Measurements from ENCODE around the gene SAP25.
"Not testable (repeated sequence)": the region's sequence is repeated elsewhere in the genome, so short reads cannot be mapped to it uniquely, and the experiment has no call there.

SAP25 gene

DNA sequence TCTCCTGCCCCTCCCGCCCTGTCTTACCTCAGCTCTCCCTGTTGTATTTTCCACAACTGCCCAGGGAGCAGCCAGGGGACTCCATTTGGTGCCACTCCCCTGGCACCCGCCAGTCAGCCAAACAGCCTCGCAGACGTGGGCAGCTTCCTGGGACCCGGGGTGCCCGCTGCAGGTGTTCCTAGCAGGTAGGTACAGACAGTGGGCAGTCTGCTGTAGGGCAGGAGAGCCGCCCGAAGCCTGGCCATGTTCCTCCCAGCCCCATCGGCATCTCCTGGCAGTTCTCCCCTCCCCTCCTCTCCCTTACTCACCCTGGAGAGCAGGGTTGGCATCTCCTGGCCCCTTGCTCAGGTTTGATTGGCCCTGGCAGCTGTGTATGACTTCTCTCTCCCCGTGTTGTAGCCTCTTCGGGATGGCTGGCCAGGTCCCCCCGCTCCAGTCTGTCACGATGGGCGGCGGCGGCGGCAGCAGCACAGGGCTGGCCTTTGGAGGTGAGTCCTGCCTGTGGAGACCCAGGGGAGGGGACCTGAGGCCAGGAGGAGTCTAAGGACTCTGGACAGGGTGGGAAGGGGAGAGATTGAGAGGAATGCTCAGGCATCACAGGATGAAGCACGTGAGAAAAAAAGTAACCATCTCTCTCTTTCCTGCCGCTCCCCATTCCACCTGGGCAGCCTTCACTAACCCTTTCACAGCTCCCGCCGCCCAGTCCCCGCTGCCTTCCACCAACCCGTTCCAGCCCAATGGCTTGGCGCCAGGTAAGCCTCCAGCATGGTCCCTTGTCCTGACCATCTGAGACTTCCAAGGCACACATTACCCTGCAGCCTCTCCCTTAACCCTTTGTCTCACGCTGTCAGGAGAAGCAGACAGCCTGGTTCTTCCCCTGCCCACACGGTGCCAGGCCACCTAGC is 11.3 kb downstream of the SAP25 start:
- no peak for DNase-seq (ENCODE audit: low read depth in 2 of 3, low spot score in 1 of 3)

DNA sequence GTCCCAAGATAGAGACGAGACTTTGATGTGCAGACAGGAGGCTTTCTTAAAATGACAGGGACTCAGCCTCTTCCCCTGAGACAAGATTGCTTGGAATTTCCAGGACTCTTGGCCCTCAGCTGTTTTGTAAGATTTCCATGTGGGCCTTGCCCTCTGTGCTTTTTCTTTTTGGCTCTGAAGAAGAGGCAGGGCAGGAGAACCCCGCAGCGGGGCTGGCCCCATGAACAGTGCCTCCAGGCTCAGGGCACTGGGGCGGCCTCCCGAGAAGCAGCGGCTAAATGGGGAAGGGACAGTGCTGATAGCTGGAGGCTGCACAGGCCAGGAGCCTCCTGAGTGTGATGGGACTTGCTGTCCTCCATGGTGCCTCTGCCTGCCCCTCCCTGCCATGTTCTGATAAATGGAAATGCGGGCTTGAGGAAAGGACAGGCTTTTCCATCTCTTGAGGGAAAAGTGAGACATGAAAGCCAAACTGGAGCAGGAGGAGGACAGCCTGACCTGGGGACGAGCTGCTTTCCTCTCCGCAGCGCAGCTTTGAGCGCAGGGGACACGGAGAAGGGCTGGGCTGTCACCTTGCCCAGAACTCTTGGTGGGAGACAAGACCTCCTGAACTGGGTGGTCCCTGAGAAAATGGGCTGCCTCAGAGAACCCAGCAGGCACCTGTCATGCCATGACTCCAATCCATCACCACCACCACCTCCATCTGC is 12.1 kb downstream of the SAP25 start:
- no peak for DNase-seq (ENCODE audit: low read depth in 2 of 3, low spot score in 1 of 3)

DNA sequence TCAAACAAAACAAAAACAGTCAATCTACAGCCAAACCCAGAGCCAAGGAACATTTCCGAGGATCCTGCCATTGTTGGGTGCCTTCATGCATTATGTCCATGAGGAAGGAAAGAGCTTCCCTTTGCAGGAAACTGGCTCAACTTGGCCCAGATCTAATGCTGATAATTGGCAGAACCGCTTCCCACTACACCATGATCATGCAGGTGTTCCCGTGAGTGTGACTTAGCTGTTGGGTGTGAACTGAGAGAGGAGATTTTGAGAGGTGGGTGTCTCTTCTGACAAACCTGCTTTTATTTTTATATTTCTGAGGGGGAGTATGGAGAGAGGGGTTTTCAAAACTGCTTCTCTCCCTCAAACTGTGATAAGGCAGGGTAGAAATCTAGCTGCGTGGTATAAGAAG is 14.6 kb downstream of the SAP25 start:
- DNase-seq (ENCODE audit: low read depth in 2 of 3, low spot score in 1 of 3): no peak

DNA sequence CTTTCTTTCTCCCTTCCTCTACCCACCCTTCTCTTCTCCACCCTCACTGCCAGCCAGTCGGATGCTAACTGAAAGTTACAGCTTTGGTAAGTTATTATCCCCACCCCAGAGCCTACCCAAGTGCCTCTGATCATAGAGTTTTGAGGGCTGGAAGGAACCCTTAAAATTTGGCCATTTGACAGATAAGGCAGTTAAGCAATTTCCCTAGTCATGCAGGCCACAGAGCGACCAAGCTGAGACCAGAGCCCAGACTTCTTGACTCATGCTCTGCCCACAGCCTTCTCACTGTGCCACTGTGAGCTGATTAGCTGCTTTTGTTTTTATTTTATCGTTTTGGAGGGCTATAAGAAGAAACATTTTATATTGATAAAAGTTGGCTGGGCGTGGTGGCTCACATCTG is 17.2 kb downstream of the SAP25 start:
- no peak for DNase-seq (ENCODE audit: low read depth in 2 of 3, low spot score in 1 of 3)

DNA sequence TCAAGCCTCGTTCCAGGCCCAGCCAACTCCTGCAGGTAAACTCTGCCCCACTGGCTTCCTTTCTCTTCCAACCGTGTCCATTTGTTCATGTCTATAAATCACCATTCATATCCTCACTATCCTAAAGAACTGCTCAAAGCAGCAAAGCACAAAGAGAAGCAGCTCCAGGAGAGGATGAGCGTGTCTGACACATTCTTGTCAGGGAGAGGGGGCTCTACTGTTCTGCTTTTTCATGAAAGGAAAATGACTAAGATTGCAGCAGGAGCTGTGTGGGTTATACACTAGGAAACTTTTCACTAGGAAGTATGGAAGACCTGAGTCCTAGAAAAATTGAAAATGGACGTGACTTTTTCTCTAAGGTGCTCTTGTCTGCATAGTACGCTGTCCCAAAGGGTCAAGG is 18.0 kb downstream of the SAP25 start:
- DNase-seq (ENCODE audit: low read depth in 2 of 3, low spot score in 1 of 3): no peak

DNA sequence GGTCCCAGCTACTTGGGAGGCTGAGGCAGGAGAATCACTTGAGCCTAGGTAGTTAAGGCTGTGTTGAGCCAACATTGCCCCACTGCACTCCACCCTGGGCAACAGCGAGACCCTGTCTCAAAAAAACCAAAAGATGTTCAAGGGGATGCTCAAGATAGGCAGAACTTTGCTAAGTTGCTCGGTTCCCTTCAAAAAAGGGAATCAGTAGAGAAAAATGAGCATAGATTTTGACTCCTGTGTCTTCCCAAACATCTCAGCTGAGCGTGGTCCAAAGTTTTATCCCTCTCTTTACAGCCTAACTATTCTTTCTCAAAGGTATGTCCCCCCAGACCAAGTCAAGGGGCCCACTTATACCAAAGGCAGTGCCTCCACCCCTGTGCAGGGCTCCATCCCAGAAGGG is 20.7 kb downstream of the SAP25 start:
- DNase-seq (ENCODE audit: low read depth in 2 of 3, low spot score in 1 of 3): no peak

DNA sequence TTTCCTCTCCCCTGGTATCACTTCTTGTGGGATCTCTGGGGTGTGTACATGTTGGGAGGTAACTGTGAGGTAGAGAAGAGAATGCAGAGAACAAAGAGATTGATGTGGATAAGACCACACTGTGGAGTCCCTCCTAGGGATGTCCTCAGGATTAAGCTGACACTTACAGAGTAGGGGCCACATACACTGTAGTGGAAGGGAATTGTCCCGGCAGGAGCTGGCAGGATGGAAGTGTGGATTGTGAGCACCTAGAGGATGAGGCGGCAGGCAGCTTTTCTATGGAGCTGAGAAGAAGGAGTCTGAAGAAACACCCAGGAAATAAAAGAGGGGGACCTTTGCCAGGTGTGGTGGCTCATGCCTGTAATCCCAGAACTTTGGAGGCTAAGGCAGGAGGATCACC is 21.2 kb downstream of the SAP25 start:
- no peak for DNase-seq (ENCODE audit: low read depth in 2 of 3, low spot score in 1 of 3)

DNA sequence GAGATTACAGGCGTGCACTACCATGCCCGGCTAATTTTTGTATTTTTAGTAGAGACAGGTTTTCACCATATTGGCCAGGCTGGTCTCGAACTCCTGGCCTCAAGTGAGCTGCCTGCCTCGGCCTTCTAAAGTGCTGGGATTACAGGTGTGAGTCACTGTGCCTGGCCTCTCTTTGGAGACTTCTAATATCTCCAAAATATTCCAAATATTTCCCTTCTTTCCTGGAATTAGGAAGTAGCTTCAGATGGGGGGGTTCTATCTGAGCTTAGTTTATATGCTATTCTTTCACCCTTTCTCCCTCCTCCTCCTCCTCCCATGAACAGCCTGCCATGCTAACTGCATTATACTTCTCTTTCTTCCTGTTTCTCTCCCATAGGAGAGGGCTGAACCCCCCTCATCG is 25.3 kb downstream of the SAP25 start:
- DNase-seq (ENCODE audit: low read depth in 2 of 3, low spot score in 1 of 3): not testable (repeated sequence)

DNA sequence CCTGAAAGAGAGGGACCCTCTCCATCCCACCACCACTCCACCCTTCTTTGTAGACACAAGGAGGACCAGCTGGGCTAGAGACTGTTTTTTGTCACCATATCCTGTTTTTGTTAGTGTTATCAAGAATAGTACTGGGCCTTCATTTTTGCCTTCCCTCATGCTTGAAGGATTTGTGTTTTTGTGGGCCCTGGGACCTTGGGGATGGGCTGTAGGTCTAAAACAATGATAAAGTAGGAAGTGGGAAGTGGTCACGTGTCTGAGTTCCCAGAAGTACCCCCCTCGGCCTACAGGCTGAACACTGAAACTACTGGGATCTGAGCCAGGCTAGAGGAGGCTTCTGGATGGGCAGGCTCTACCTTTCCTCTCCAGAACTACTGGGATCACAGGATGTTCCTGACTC is 25.8 kb downstream of the SAP25 start:
- no peak for DNase-seq (ENCODE audit: low read depth in 2 of 3, low spot score in 1 of 3)

DNA sequence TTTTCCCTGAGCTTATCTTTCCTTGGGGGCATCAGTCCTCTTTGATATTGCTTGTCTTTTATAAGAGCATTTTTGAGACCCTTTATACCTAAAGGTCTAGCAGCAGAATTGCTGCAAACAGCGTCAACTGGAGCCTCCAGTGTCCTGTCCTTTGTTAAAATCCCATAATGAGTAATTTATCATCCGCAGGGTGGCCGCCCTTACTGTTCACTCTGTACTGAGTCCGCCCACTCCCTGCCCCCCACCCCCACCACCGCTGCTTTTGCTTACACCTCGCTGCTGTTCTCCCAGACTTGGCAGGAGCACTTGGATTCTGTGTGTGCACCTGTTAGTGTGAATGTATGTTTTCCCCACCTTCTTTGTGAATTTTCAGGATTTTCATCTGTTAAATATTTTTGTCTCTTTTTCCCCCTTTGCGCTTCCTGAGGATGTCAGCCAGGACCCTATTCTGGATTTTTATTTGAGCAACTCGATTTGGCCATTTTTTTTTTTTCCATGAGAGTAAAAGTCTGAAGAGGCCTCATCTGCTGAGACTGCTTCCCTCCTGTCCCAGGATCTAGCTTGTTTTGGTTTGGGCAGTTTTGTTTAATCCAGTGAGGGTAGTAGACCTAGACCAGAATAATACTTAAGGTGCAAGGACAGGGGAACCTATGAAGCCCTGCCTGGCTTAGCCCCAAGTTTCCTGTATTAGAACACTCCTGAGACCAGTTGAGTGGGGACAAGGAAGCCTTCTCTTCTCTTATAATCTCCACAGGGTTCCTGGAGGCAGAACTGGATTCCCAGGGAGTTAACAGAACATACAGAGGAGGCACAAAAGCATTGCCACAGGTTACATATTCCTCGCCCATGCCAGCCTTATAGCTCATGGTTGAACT is 26.5 kb downstream of the SAP25 start:
- DNase-seq (ENCODE audit: low read depth in 2 of 3, low spot score in 1 of 3): no peak

DNA sequence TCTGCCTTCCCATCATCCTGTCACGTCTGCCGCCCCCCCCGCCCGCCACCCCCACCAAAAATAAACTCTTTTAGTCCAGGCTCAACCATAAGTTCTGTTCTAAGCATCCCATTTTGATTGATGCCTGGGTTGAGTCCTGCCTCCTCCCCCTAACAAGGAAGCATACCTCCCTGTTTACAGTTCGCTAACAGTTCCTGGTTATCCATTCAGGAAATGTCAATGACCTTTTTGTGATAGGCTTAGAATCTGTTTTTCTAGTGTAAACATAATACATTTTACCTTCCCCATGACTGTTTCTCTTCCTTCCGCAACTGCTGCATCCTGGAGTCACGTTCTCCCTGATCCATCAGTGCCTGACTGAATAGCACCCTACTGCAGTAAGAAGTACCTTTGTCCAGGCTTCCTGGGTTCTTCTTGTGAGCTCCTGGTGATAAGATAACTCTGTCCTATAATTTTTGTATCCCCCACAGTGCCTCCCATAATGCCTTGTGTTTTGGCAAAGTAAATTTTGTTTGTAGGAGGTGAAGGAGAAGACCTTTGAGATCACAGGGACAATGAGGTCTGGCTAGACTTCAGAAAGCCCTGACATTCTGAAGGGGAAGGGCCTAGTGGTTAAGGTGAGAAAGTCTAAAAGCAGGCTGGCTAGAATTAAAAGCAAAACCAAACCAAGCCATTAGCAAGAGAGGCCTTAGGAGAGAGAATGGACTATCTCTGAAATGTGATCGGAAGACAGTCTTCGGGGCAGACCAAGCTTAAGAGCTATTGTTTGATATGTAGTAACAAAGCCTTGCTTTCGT is 27.4 kb downstream of the SAP25 start:
- DNase-seq (ENCODE audit: low read depth in 2 of 3, low spot score in 1 of 3): no peak

DNA sequence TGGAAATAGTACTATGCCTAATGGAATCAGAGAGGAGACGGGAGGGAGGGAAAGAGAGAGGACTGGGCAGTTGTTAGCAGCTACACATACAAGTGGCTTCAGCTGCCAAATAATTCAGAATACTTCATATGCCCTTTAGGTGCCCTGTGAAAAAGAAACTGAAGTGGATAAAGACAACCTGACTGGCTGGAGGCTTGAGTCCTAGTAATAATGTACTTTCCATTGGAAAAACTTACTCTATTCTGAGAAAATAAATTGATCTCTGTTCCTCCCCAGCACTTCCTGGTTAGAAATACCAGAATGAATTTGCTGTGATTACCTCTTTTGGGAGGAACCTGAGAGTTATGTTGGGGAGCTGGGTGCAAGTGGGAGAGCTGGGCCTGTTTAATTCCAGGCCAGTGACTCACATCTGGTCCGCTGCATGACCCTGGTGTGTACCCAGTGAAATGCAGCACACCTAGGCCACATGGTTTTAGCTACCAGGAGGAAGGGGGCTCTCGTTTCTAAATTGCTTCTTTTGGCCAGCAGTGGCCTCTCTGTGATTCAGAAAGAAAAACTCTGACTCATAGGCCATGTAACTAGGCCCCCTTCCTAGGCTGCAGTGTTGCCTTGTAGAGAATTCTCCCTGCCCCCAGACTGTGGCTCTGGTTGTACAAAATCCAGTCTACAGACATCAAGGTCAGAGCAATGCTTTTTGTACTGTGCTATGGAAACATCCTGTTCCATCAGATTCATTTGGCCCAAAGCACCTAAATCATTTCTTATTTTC is 28.2 kb downstream of the SAP25 start:
- DNase-seq (ENCODE audit: low read depth in 2 of 3, low spot score in 1 of 3): peak; percentile 57 to 68 (median 64)

DNA sequence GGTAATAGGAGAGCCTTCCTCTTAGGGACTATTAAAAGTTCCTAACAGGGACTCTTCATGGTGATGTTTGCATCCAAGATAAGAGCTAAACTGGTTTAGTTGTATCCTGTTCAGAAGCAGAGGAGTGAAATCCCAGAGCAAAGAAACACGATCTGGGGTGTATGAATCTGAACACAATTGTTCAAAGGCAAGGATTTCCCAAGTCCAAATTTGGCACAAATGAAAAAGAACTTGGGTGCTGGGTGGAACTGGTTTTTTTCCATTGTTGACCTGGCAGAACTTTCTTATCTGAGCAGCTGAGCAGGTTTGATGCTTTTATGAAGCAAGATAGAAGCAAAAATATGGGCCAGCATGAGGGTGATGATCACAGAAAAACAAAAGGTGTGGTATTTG is 28.7 kb downstream of the SAP25 start:
- DNase-seq (ENCODE audit: low read depth in 2 of 3, low spot score in 1 of 3): no peak

DNA sequence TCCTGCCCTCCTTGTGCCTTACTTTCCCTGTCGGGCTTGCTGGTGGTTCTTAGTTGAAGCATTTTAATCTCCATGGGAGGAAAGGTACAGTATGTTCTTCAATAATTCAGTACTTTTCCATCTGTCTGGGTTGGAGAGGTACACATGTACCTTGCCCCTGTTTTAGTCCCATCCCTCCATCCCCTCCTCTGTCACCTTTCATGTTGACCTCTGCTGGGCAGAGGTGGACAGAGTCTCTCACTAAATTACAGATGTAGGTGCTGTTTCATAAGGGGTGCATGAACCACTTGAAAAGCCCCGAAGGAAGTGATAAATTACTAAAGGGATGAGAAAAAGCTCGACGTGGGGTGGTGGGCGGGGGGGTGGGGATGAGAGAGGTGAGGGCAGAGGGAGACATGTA is 29.3 kb downstream of the SAP25 start:
- no peak for DNase-seq (ENCODE audit: low read depth in 2 of 3, low spot score in 1 of 3)

DNA sequence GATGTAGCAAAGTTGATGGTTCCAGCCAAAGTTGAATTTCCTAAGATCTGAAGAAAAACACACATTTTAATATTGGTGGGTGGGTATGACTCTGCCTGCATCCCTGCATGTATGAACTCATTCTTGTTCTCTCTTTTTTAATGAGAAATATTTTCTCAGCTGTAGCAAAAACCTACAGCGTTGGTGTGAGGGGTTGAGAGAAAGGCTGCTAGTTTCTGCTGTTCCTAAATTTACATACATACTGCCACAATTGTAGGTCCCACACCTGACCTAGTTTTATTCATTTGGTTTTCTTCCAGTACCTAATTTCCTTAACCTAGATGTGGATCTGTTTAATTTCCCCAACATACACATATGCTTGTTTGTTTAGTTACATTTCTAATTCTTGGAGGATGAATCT is 30.1 kb downstream of the SAP25 start:
- no peak for DNase-seq (ENCODE audit: low read depth in 2 of 3, low spot score in 1 of 3)

DNA sequence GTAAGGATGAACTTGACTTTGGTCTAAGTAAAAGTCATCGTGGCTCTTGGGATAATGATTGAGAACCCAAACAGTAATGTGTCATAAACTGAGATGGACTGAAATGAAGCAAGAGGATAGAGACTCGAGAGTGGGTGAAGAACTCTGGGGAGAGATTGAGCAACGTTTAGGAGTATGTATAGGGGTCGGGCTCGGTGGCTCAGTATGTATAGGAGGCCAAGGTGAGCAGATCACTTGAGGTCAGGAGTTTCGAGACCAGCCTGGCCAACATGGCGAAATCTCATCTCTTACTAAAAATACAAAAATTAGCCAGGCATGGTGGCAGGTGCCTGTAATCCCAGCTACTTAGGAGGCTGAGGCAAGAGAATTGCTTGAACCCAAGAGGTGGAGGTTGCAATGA is 32.4 kb downstream of the SAP25 start:
- not testable (repeated sequence) for DNase-seq (ENCODE audit: low read depth in 2 of 3, low spot score in 1 of 3)

DNA sequence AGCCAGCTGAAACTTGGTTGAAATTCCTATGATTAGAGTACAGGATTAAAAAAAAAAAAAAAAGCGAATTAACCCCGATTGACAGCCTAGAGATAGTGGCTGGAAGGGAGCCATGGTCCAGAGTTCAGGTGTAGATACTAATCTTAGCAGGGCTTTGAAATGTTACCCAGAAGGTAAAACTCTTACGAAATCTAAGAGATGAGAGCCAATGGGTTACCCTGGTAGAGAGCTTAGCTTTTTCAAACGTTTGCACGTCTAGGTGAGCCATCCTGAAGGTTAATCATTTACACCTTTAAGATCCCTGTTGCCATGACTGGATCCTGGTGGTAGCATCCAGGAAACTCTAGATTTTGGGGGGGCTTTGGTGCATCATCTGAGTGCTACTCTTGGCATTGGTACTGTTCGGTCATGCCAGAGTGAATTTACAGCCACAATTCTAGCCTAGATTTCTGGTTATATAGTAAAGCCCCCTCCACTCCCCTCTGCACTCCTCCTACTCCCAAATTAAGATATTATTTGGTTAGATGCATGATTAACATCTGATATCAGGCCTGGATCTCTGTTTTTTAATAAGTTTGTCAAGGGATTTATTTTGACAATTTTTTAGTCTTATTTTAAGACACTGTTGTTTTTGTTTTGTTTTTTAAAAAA is 33.5 kb downstream of the SAP25 start:
- DNase-seq (ENCODE audit: low read depth in 2 of 3, low spot score in 1 of 3): no peak

DNA sequence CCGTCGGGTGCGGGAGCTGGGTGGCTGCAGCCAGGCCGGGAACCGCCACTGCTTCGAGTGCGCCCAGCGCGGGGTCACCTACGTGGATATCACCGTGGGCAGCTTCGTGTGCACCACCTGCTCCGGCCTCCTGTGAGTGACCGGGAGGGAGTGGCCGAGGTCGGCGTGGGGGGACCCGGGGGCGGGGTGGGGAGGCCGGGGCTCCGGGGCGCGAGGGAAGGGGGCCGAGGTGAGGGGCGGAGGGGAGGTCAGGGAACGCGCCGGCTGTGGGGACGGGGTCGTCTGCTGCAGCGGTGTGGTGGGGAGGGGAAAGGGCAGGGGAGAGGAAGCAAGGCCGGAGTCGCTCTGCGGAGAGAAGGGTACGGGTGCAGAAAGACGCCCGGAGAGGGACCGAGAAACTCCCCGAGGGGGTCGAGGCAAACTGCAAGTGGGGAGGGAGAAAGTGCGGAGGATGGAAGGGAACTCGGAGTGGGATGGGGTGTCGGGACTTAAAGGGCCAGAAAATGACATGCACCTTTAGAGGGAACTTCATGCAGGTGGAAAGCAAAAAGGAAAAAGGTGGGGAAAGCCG is 34.2 kb downstream of the SAP25 start:
- DNase-seq (ENCODE audit: low read depth in 2 of 3, low spot score in 1 of 3): no peak
